K562 (cell line): Measurements from ENCODE around the gene KRT81. TPM values are rescaled to one million over a fixed set of nuclear protein-coding genes. Genes with fewer than 3 reads are reported as not detected.
A peak's percentile ranks its signal among the peaks of the same experiment; 100 is the strongest.
"Not testable (repeated sequence)": the region's sequence is repeated elsewhere in the genome, so short reads cannot be mapped to it uniquely, and the experiment has no call there.

Experiments
- ATAC-seq: fragments of 200-7000 bp; cut with Tn5 transposase; 3 replicates; pipeline ENCODE4 v1.9.1; 2020; ENCODE audit warnings: moderate library complexity
- BruUV-seq: library from RNA; stranded (reverse); fragments of 400-500 nt; replicated peaks from 2 replicates; lab custom pipeline; 2021; lab: Mats Ljungman, UMichigan
- CTCF ChIA-PET: fragments of 300-600 bp; formaldehyde crosslinking; extraction: SDS; loops from one replicate; lab custom pipeline; 2021; ENCODE audit warnings: low intra/inter-chr PET ratio; lab: Yijun Ruan, JAX
- POLR2A ChIA-PET: fragments of 300-600, 350-650 bp; sonication (Branson Sonifier 250); formaldehyde crosslinking; extraction: SDS; loops from one replicate; lab custom pipeline; 2021; ENCODE audit warnings: antibody characterized with exemption, inconsistent platforms; lab: Yijun Ruan, JAX
- DNase-seq, 4 experiments: peaks; one replicate each; pipeline versions ENCODE4 v3.0.0 to v3.0.0-alpha.2; 2011 to 2018; ENCODE audit warnings: low spot score in 3 of 4, mixed read lengths in 3 of 4; ENCODE audit errors: extremely low read depth in 1 of 4
- FAIRE-seq: peaks from 2 replicates; lab custom pipeline; 2011; peaks lifted over from hg19 to GRCh38; lab: Jason Lieb, UNC
- H2AFZ ChIP-seq: 2 replicates; pipeline ENCODE4 v1.6.0; 2011; ENCODE audit warnings: low read depth, low read length, control low read depth, inconsistent platforms
- H3K27ac ChIP-seq: fragments of 200-600 bp; 3 replicates; pipeline ENCODE4 v1.8.0; 2011; ENCODE audit warnings: low read depth, mild to moderate bottlenecking, control low read depth, inconsistent platforms, low read length, moderate library complexity, mixed read lengths; ENCODE audit errors: extremely low read depth
- H3K27me3 ChIP-seq, 2 experiments: fragments of 300-600 bp in 1 of 2; 2 replicates in 1 of 2; 3 replicates in 1 of 2; pipeline versions ENCODE4 v1.6.0 to v1.8.0; 2011; ENCODE audit warnings: inconsistent platforms in 2 of 2, low read length in 2 of 2, mild to moderate bottlenecking in 1 of 2, mixed read lengths in 1 of 2, moderate library complexity in 1 of 2; ENCODE audit not compliant: control insufficient read depth in 2 of 2, insufficient read depth in 2 of 2
- H3K36me3 ChIP-seq: fragments of 300-600 bp; 3 replicates; pipeline ENCODE4 v1.8.0; 2011; ENCODE audit warnings: mild to moderate bottlenecking, low read length, inconsistent platforms; ENCODE audit not compliant: control insufficient read depth, insufficient read depth
- H3K4me1 ChIP-seq, 2 experiments: fragments of 200-600 bp in 1 of 2; replicated peaks in 1 of 2; 2 replicates in 1 of 2; 3 replicates in 1 of 2; pipeline versions ENCODE4 v1.5.1 to v1.8.0; 2011; ENCODE audit warnings: inconsistent platforms in 2 of 2, low read length in 2 of 2, mild to moderate bottlenecking in 1 of 2, mixed read lengths in 1 of 2, moderate library complexity in 1 of 2; ENCODE audit not compliant: control insufficient read depth in 2 of 2, insufficient read depth in 2 of 2
- H3K4me2 ChIP-seq: 2 replicates; pipeline ENCODE4 v1.6.1; 2011; ENCODE audit warnings: low read length, control low read depth, inconsistent platforms, mixed read lengths; ENCODE audit not compliant: insufficient read depth
- H3K4me3 ChIP-seq: fragments of 200-600 bp; sonication (generic), shearing (Covaris generic); 2 replicates; pipeline ENCODE4 v1.5.1; 2016; ENCODE audit warnings: control low read depth, inconsistent platforms
- H3K79me2 ChIP-seq: fragments of 200-600 bp; 3 replicates; pipeline ENCODE4 v1.8.0; 2011; ENCODE audit warnings: low read length, inconsistent platforms; ENCODE audit not compliant: control insufficient read depth, insufficient read depth
- H3K9ac ChIP-seq, 2 experiments: 2 replicates each; pipeline versions ENCODE4 v1.6.0 to v1.6.1; 2011; ENCODE audit warnings: low read depth in 2 of 2, low read length in 2 of 2, control low read depth in 1 of 2, inconsistent platforms in 1 of 2, mild to moderate bottlenecking in 1 of 2, mixed read lengths in 1 of 2; ENCODE audit not compliant: insufficient read depth in 1 of 2
- H3K9me1 ChIP-seq: one replicate; pipeline ENCODE4 v1.6.0; 2011; ENCODE audit warnings: inconsistent platforms, mild to moderate bottlenecking, low read length, moderate library complexity; ENCODE audit not compliant: control insufficient read depth, insufficient read depth
- H3K9me3 ChIP-seq: replicated peaks from 2 replicates; pipeline ENCODE4 v1.5.1; 2011; ENCODE audit warnings: low read depth, low read length, inconsistent platforms; ENCODE audit not compliant: control insufficient read depth, insufficient read depth
- H4K20me1 ChIP-seq: replicated peaks from 2 replicates; pipeline ENCODE4 v1.6.1; 2011; ENCODE audit warnings: low read length, inconsistent platforms, mixed read lengths; ENCODE audit not compliant: control insufficient read depth, insufficient read depth
- WGBS: fragments of 100-300 bp; shearing (Covaris generic); methylation state at CpG from one replicate; pipeline ENCODE4 v1.1.6; 2016; ENCODE audit warnings: low coverage, mixed read lengths; ENCODE audit not compliant: insufficient coverage; ENCODE audit errors: missing lambda C conversion rate; 5-methylcytosine and 5-hydroxymethylcytosine counted together
- in situ Hi-C: fragments of 300-500 bp; cut with MboI; formaldehyde crosslinking; loops from 4 replicates; pipeline ENCODE4 v1.15.0; 2018; ENCODE audit warnings: inconsistent platforms, mixed read lengths
- intact Hi-C: fragments of 100-400 bp; cut with micrococcal nuclease; formaldehyde crosslinking; loops from 2 replicates; pipeline ENCODE4 v1.14.2; 2022
- polyA plus RNA-seq, 8 experiments: library from polyadenylated mRNA; depleted of rRNA in 4 of 8; stranded (reverse) in 5 of 8; unstranded in 3 of 8; fragments of >200 nt; fragmentation: Nextera tagmentation in 2 of 8; fragmentation: Illumina TruSeq in 1 of 8; extraction: Ambion mirVana in 2 of 8; extraction: Trizol in 1 of 8; gene quantifications; 2 replicates each; pipeline versions ENCODE4 v1.2.1 to v1.2.3, GENCODE V29; 2011 to 2014; ENCODE audit warnings: inconsistent platforms in 1 of 8, missing spikeins in 1 of 8
- total RNA-seq, 7 experiments: library from RNA; depleted of rRNA in 6 of 7; stranded (reverse); fragments of >200 nt in 6 of 7; fragmentation: Illumina TruSeq in 2 of 7; extraction: Trizol in 2 of 7; gene quantifications; 2 replicates each; pipeline versions ENCODE4 v1.2.1 to v1.2.3, GENCODE V29; 2011 to 2021; ENCODE audit warnings: low replicate concordance in 1 of 7

Gene KRT81
- total and polyA plus RNA-seq, 9 of the 15 experiments (the other 6 are each of a cell fraction or from before 2014, with no cell fraction given), result 0.27 TPM; not detected in 8

GRCh38 chr12:52290483-52291134 is 725 bp downstream of the KRT81 start:
- ATAC-seq, H3K4me2 ChIP-seq, H3K79me2 ChIP-seq, POLR2A ChIA-PET, H3K36me3 ChIP-seq, H3K9ac ChIP-seq, DNase-seq, in situ Hi-C loops, FAIRE-seq, CTCF ChIA-PET, H3K9me1 ChIP-seq, H2AFZ ChIP-seq, H4K20me1 ChIP-seq, H3K9me3 ChIP-seq, H3K4me1 ChIP-seq, H3K27ac ChIP-seq, BruUV-seq, H3K4me3 ChIP-seq, intact Hi-C loops: not testable (repeated sequence)
- peaks cover 0 to 21% of the 10 kb centered on the region in 2 experiments; a peak in 2 of 5 replicates for H3K27me3 ChIP-seq
- WGBS, result no CpG with 5 or more reads among the region's 5 CpGs

GRCh38 chr12:52287816-52288805 is 3.2 kb downstream of the KRT81 start:
- POLR2A ChIA-PET, BruUV-seq, DNase-seq, H3K27ac ChIP-seq, H2AFZ ChIP-seq, H4K20me1 ChIP-seq, intact Hi-C loops, H3K9ac ChIP-seq, H3K4me3 ChIP-seq, FAIRE-seq, H3K4me2 ChIP-seq, H3K9me1 ChIP-seq, CTCF ChIA-PET, H3K79me2 ChIP-seq, H3K36me3 ChIP-seq, H3K9me3 ChIP-seq, H3K4me1 ChIP-seq, in situ Hi-C loops: not testable (repeated sequence)
- ATAC-seq, result peak; percentile 75
- 0% methylated on average over 16 of the region's 17 CpGs for WGBS
- peaks cover 0 to 21% of the 10 kb centered on the region in 2 experiments; a peak in 2 of 5 replicates for H3K27me3 ChIP-seq

- WGBS, result 1% methylated on average over 16 of the region's 21 CpGs
- H3K79me2 ChIP-seq, CTCF ChIA-PET, BruUV-seq, H3K36me3 ChIP-seq, FAIRE-seq, POLR2A ChIA-PET, H2AFZ ChIP-seq, intact Hi-C loops, DNase-seq, H3K4me2 ChIP-seq, H3K4me3 ChIP-seq, H3K9ac ChIP-seq, H4K20me1 ChIP-seq, H3K4me1 ChIP-seq, in situ Hi-C loops, H3K9me1 ChIP-seq, H3K27ac ChIP-seq, H3K9me3 ChIP-seq: not testable (repeated sequence)
- ATAC-seq, result peak; percentile 57; the same call in 2 of the 3 replicates
- peaks cover 0 to 21% of the 10 kb centered on the region in 2 experiments; a peak in 2 of 5 replicates for H3K27me3 ChIP-seq
Measured at GRCh38 chr12:52286857-52287785, 4.2 kb downstream of the KRT81 start.
